Gastrocnemius medialis (tissue), 4 donors: Measurements from ENCODE around the gene IFFO2. TPM values are rescaled to one million over a fixed set of nuclear protein-coding genes. Genes with fewer than 3 reads are reported as not detected.

ENCODE experiments used
- ATAC-seq, 2 donors: fragments of 150-250 bp; one replicate each; pipeline ENCODE4 v1.9.1; 2016
- DNase-seq, 2 donors: peaks; one replicate each; pipeline ENCODE4 v3.0.0-alpha.2; 2019
- H3K27ac ChIP-seq, 4 donors: fragments of 200-600 bp; sonication (generic); 1 replicate in 1 of 4; 2 replicates in 3 of 4; pipeline ENCODE4 v1.5.1; 2016 to 2018; ENCODE audit warnings: mild to moderate bottlenecking in 2 of 4, moderate library complexity in 1 of 4
- H3K27me3 ChIP-seq, 3 donors: fragments of 200-600 bp; sonication (generic) in 2 of 3; 1 replicate in 1 of 3; 2 replicates in 2 of 3; pipeline versions ENCODE4 v1.5.1 to v1.6.0; 2016 to 2019; ENCODE audit warnings: mild to moderate bottlenecking in 1 of 3, moderate library complexity in 1 of 3
- H3K36me3 ChIP-seq, 2 donors: fragments of 200-600 bp; sonication (generic) in 1 of 2; one replicate each; pipeline ENCODE4 v1.5.1; 2017 to 2018
- H3K4me1 ChIP-seq, 2 donors: fragments of 200-600 bp; sonication (generic) in 1 of 2; one replicate each; pipeline ENCODE4 v1.5.1; 2016 to 2017; ENCODE audit warnings: mild to moderate bottlenecking in 2 of 2
- H3K4me3 ChIP-seq, 4 donors: fragments of 200-600 bp; sonication (generic) in 3 of 4; 1 replicate in 1 of 4; 2 replicates in 3 of 4; pipeline ENCODE4 v1.5.1; 2016 to 2019; ENCODE audit warnings: mild to moderate bottlenecking in 2 of 4
- H3K9me3 ChIP-seq, 3 donors: fragments of 200-600 bp; sonication (generic) in 2 of 3; 1 replicate in 1 of 3; 2 replicates in 2 of 3; pipeline ENCODE4 v1.5.1; 2016 to 2019
- POLR2A ChIP-seq, 2 donors: fragments of 450-650 bp; IDR thresholded peaks; one replicate each; pipeline ENCODE4 v1.6.1; 2017; ENCODE audit warnings: antibody characterized with exemption in 2 of 2, mild to moderate bottlenecking in 2 of 2, moderate library complexity in 2 of 2
- in situ Hi-C, 4 donors: fragments of 200-750 bp; cut with MboI; loops; one replicate each; pipeline versions ENCODE4 v1.15.0 to v1.8.0; 2017; ENCODE audit warnings: low sequenced_read_pairs in 4 of 4
- intact Hi-C: fragments of 100-400 bp; cut with DNase I; formaldehyde crosslinking; loops from one replicate; pipeline ENCODE4 v1.15.1; 2023; ENCODE audit warnings: low total_unique reads
- total RNA-seq, 4 donors: library from RNA; depleted of rRNA; stranded (reverse); fragments of >200 nt; gene quantifications; one replicate each; pipeline versions ENCODE4 v1.1.0 to v1.2.3, GENCODE V29; 2016
- TF ChIP-seq, protein P1 (sequence below), 5 experiments: fragments of 450-650 bp in 3 of 5; fragments of 200-600 bp in 2 of 5; sonication (generic) in 2 of 5; IDR thresholded peaks in 4 of 5; conservative IDR thresholded peaks in 1 of 5; 1 replicate in 4 of 5; 2 replicates in 1 of 5; pipeline ENCODE4 v1.5.1; 2016 to 2019; ENCODE audit warnings: antibody characterized with exemption in 5 of 5, mild to moderate bottlenecking in 3 of 5, moderate library complexity in 3 of 5

The IFFO2 gene
- total RNA-seq, 4 donors from 2014 or later, result 2.1 to 16.3 (median 5.7) TPM

DNA sequence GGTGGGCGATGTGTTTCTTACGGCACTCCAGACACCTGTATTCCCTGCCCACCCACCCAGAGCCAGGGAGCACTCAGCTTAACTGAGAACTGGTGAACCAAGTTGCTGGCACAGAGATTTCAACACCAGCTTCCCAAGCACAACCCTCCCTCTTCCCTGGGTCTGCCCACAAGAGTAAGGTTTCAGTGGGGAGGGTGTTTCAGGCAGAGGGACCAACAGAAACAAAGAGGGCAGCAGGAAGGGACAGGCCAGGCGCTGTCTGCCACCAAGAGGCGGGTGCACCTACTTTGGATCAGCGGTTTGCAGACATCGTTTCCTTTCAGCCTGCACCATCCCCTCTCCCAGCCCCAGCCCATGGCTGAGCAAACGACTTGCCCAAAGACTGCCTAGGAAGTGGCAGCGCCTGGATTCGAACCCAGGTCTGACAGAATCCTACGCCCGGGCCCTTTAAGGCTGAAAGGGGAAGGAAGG lies 32.2 kb downstream of the IFFO2 start:
- no peak for TF ChIP-seq POLR2A (IDR thresholded peaks at IDR 0.05)
- TF ChIP-seq, protein P1, sequence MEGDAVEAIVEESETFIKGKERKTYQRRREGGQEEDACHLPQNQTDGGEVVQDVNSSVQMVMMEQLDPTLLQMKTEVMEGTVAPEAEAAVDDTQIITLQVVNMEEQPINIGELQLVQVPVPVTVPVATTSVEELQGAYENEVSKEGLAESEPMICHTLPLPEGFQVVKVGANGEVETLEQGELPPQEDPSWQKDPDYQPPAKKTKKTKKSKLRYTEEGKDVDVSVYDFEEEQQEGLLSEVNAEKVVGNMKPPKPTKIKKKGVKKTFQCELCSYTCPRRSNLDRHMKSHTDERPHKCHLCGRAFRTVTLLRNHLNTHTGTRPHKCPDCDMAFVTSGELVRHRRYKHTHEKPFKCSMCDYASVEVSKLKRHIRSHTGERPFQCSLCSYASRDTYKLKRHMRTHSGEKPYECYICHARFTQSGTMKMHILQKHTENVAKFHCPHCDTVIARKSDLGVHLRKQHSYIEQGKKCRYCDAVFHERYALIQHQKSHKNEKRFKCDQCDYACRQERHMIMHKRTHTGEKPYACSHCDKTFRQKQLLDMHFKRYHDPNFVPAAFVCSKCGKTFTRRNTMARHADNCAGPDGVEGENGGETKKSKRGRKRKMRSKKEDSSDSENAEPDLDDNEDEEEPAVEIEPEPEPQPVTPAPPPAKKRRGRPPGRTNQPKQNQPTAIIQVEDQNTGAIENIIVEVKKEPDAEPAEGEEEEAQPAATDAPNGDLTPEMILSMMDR (IDR thresholded peaks at IDR 0.05 in 4 of 5, conservative IDR thresholded peaks at IDR 0.05 in 1 of 5), result no peak
- intact Hi-C loops (no loop called here), in situ Hi-C loops (loop anchor here in 2 of 4 donors (25.0 kb wide), 2 partner anchors 163 to 313 kb away; no protein-coding TSS in a partner anchor)
- Histone ChIP-seq H3K27me3 (no peaks in the 10 kb centered on the region), H3K36me3 (no peaks in the 10 kb centered on the region), H3K4me3 (no peak overlapping the region), H3K4me1 (peaks cover 47 to 52% of the 10 kb centered on the region in 2 donors), H3K9me3 (no peaks in the 10 kb centered on the region), H3K27ac (peak overlapping the region; percentile 80 to 93 (median 84))
- peak; percentile 37 to 55 for DNase-seq
- peak; percentile 65 to 71 for ATAC-seq

DNA sequence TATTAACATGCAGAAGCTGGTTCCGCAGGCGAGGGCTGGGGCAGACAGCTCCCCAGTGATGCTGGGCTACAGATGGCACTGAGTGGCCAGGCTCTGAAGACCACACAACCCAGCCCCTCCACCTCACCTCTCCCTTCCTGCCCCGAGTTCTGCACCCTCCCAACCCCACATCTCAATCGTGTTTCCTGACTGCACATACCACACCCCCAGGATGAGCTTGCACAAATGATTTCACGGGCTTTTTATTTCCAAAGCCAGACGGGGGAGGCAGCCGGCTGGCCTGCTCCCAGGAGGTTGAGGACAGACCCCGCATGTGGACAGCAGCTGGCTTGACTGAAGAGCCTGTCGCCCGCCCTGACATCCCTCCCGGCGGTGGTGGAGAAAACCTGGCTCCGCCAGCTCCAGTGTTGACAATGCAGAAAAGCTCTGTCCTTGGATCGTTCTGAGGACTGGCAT lies 32.7 kb downstream of the IFFO2 start:
- H3K4me3 ChIP-seq, result no peak overlapping the region
- peak overlapping the region; percentile 80 to 93 (median 84) for H3K27ac ChIP-seq
- H3K27me3 ChIP-seq, result no peaks in the 10 kb centered on the region
- ATAC-seq (no peak), DNase-seq (no peak)
- intact Hi-C loops, result loop anchor here (2.0 kb wide), 1 partner anchor 33 kb away; the partner anchor contains the start of gene IFFO2
- H3K36me3 ChIP-seq, result no peaks in the 10 kb centered on the region
- TF ChIP-seq, protein P1 (IDR thresholded peaks at IDR 0.05 in 4 of 5, conservative IDR thresholded peaks at IDR 0.05 in 1 of 5), result no peak
- no peak for TF ChIP-seq POLR2A (IDR thresholded peaks at IDR 0.05)
- in situ Hi-C loops, result loop anchor here in 2 of 4 donors (25.0 kb wide), 2 partner anchors 164 to 314 kb away; no protein-coding TSS in a partner anchor
- H3K9me3 ChIP-seq, result no peaks in the 10 kb centered on the region
- H3K4me1 ChIP-seq, result peaks cover 47 to 52% of the 10 kb centered on the region in 2 donors

DNA sequence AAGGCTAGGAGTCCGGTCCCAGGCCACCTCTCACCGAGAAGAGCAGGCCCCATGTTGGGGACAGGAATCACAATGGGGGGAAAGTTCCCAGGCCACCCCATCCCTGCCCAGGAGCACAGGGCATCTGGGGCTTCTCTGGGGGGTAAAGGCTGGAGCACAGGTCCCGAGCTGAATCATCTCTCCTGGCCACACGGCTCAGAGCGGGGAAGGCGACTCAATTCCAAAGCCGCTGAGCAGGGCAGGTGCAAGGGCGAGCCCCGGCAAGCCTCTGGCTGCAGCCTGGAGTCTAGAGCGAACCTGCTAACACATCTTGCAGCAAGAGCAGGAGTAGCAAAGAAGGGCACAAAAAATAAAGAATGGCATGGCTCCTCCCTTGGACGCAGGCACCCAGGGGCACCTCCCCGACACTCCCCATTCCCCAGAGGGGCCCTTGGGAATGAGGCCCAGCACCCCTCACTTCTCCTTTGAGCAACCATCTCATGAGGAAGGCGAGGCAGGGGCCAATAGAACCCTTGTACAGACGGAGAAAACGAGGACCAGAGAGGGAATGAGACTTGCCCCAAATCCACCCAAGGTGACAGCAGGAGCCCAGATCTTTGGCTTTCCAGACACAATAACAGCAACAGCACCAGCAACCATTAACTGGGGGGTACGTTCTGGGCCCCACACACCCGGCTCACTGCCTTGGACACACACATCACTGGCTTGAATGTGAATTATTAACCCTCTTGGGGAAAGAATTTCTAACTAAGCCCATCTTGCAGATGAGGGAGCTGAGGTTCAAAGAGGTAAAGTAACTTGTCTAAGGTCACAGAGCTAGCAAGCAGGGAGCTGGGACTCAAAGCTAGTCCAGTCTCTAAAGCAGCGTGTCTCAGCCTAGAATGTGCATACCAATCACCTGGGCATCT lies 33.4 kb downstream of the IFFO2 start:
- TF ChIP-seq POLR2A (IDR thresholded peaks at IDR 0.05), result no peak
- TF ChIP-seq, protein P1 (IDR thresholded peaks at IDR 0.05 in 4 of 5, conservative IDR thresholded peaks at IDR 0.05 in 1 of 5), result peak in 1 of 5 experiments; percentile 4
- Histone ChIP-seq H3K4me3 (peak overlapping the region in 2 of 4 donors; percentile 4 to 39), H3K27ac (peak overlapping the region; percentile 80 to 93 (median 84)), H3K4me1 (peaks cover 47 to 52% of the 10 kb centered on the region in 2 donors), H3K9me3 (no peaks in the 10 kb centered on the region), H3K36me3 (no peaks in the 10 kb centered on the region), H3K27me3 (no peaks in the 10 kb centered on the region)
- DNase-seq, result no peak
- in situ Hi-C loops, result loop anchor here in 2 of 4 donors (25.0 kb wide), 2 partner anchors 164 to 314 kb away; no protein-coding TSS in a partner anchor
- peak; percentile 29 to 34 for ATAC-seq
- intact Hi-C loops, result loop anchor here (1.0 to 2.0 kb wide), 2 partner anchors 21 to 34 kb away; partner anchors contain the start of genes ALDH4A1 and IFFO2

DNA sequence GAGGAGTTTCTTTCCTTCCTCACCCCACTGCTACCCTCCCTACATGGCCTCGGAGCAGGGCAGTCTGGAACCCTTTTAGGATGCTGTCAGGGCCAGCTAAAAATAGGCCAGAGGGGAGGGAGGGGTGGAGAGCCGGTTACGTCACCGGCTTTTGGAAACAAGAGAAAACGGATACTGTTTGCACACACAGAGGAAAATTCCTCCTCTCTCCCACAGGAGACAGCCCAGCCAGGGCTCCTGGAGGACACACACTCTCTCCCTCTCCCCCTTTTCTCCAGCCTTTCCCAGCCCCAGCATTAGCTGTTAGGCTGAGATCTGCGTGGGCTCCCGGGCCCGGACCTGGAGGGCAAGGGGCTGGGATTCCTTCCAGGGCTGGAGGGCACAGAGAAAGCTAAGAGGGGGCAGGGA lies 34.2 kb downstream of the IFFO2 start:
- H3K4me3 ChIP-seq, result peak overlapping the region in 2 of 4 donors; percentile 4 to 39
- intact Hi-C loops (loop anchor here (1.0 to 2.0 kb wide), 2 partner anchors 20 to 34 kb away; partner anchors contain the start of genes ALDH4A1 and IFFO2), in situ Hi-C loops (loop anchor here in 2 of 4 donors (25.0 kb wide), 2 partner anchors 165 to 315 kb away; no protein-coding TSS in a partner anchor)
- DNase-seq, result peak; percentile 73 to 83
- no peaks in the 10 kb centered on the region for H3K9me3 ChIP-seq
- H3K4me1 ChIP-seq, result peaks cover 43 to 48% of the 10 kb centered on the region in 2 donors
- TF ChIP-seq, protein P1 (IDR thresholded peaks at IDR 0.05 in 4 of 5, conservative IDR thresholded peaks at IDR 0.05 in 1 of 5), result peak in 3 of 5 experiments; percentile 7 to 16 (median 15)
- TF ChIP-seq POLR2A (IDR thresholded peaks at IDR 0.05), result peak; percentile 32 to 72
- peak; percentile 87 to 91 for ATAC-seq
- no peaks in the 10 kb centered on the region for H3K27me3 ChIP-seq
- H3K27ac ChIP-seq, result peak overlapping the region; percentile 80 to 93 (median 84)
- no peaks in the 10 kb centered on the region for H3K36me3 ChIP-seq
